Neural cell (in vitro differentiated cells): ENCODE results near the gene KRTAP4-8. TPM values are rescaled to one million over a fixed set of nuclear protein-coding genes. Genes with fewer than 3 reads are reported as not detected.

Experiments
- H2AFZ ChIP-seq: fragments of 200-600, 300-800 bp; sonication (generic), shearing (Covaris generic); 2 replicates; pipeline ENCODE4 v1.6.0; 2014; ENCODE audit warnings: low read depth, mild to moderate bottlenecking, antibody characterized with exemption, low read length, moderate library complexity
- H3F3A ChIP-seq: fragments of 200-600 bp; shearing (Covaris generic); 2 replicates; pipeline ENCODE4 v1.6.1; 2016; ENCODE audit warnings: mild to moderate bottlenecking, moderate library complexity, mixed read lengths, antibody characterized with exemption, low read length; ENCODE audit not compliant: insufficient read depth, poor library complexity, severe bottlenecking
- H3K27ac ChIP-seq: fragments of 200-600, 300-800 bp; sonication (generic), shearing (Covaris generic); 2 replicates; pipeline ENCODE4 v1.5.1; 2014; ENCODE audit warnings: mild to moderate bottlenecking, low read length, moderate library complexity
- H3K27me3 ChIP-seq: fragments of 300-800, 200-600 bp; sonication (generic), shearing (Covaris generic); 2 replicates; pipeline ENCODE4 v1.6.0; 2014; ENCODE audit warnings: mild to moderate bottlenecking, low read depth, low read length, moderate library complexity; ENCODE audit not compliant: insufficient read depth
- H3K36me3 ChIP-seq: fragments of 300-800, 200-600 bp; sonication (generic), shearing (Covaris generic); 2 replicates; pipeline ENCODE4 v1.5.1; 2014; ENCODE audit warnings: mild to moderate bottlenecking, antibody characterized with exemption, low read length, moderate library complexity; ENCODE audit not compliant: insufficient read depth
- H3K4me2 ChIP-seq: fragments of 300-800, 200-600 bp; sonication (generic), shearing (Covaris generic); 2 replicates; pipeline ENCODE4 v1.6.0; 2014; ENCODE audit warnings: mild to moderate bottlenecking, low read length
- H3K4me3 ChIP-seq: fragments of 300-800, 200-600 bp; sonication (generic), shearing (Covaris generic); 2 replicates; pipeline ENCODE4 v1.5.1; 2014; ENCODE audit warnings: mild to moderate bottlenecking, low read length, moderate library complexity
- H3K79me2 ChIP-seq: fragments of 200-600 bp; shearing (Covaris generic); replicated peaks from 2 replicates; pipeline ENCODE4 v1.6.0; 2014; ENCODE audit warnings: mild to moderate bottlenecking, low read length, moderate library complexity; ENCODE audit not compliant: insufficient read depth
- H3K9ac ChIP-seq: fragments of 300-800, 200-600 bp; sonication (generic), shearing (Covaris generic); 2 replicates; pipeline ENCODE4 v1.6.1; 2016; ENCODE audit warnings: mild to moderate bottlenecking, low read length, mixed read lengths
- H3K9me2 ChIP-seq: fragments of 200-600 bp; shearing (Covaris generic); 2 replicates; pipeline ENCODE4 v1.6.1; 2016; ENCODE audit warnings: mild to moderate bottlenecking, low read length, mixed read lengths; ENCODE audit not compliant: insufficient read depth
- H3K9me3 ChIP-seq: fragments of 200-600, 300-800 bp; sonication (generic), shearing (Covaris generic); 2 replicates; pipeline ENCODE4 v1.6.1; 2016; ENCODE audit warnings: mild to moderate bottlenecking, mixed run types, low read length, moderate library complexity, mixed read lengths
- H4K20me1 ChIP-seq: fragments of 200-600 bp; shearing (Covaris generic); 2 replicates; pipeline ENCODE4 v1.6.1; 2016; ENCODE audit warnings: mild to moderate bottlenecking, mixed run types; ENCODE audit not compliant: insufficient read depth
- CTCF ChIP-seq: fragments of 450-650 bp; IDR thresholded peaks from 2 replicates; pipeline ENCODE4 v1.5.1; 2014; ENCODE audit warnings: antibody characterized with exemption, mild to moderate bottlenecking, moderate library complexity; ENCODE audit not compliant: poor library complexity, severe bottlenecking
- EP300 ChIP-seq: fragments of 450-650 bp; conservative IDR thresholded peaks from 2 replicates; pipeline ENCODE4 v1.6.1; 2014; ENCODE audit warnings: antibody characterized with exemption, mild to moderate bottlenecking, moderate library complexity; ENCODE audit not compliant: poor library complexity, severe bottlenecking
- EZH2 ChIP-seq: fragments of 200-600, 300-800 bp; shearing (Covaris generic), sonication (generic); IDR thresholded peaks from 2 replicates; pipeline ENCODE4 v1.6.1; 2014; ENCODE audit warnings: antibody characterized with exemption, low read length, borderline replicate concordance, mild to moderate bottlenecking; ENCODE audit not compliant: insufficient read depth, poor library complexity, severe bottlenecking
- MXI1 ChIP-seq: fragments of 450-650 bp; conservative IDR thresholded peaks from 2 replicates; pipeline ENCODE4 v1.6.1; 2014; ENCODE audit warnings: antibody characterized with exemption, mild to moderate bottlenecking; ENCODE audit not compliant: poor library complexity, severe bottlenecking
- POLR2AphosphoS5 ChIP-seq: IDR thresholded peaks from 2 replicates; pipeline ENCODE4 v1.6.1; 2012
- RAD21 ChIP-seq: fragments of 450-650 bp; conservative IDR thresholded peaks from 2 replicates; pipeline ENCODE4 v1.6.1; 2014; ENCODE audit warnings: antibody characterized with exemption, mild to moderate bottlenecking, moderate library complexity
- REST ChIP-seq: IDR thresholded peaks from 2 replicates; pipeline ENCODE4 v1.6.1; 2012; ENCODE audit warnings: borderline replicate concordance
- SMC3 ChIP-seq: fragments of 450-650 bp; conservative IDR thresholded peaks from 2 replicates; pipeline ENCODE4 v1.6.1; 2014; ENCODE audit warnings: antibody characterized with exemption, mild to moderate bottlenecking, moderate library complexity; ENCODE audit not compliant: poor library complexity
- TAF1 ChIP-seq: IDR thresholded peaks from 2 replicates; pipeline ENCODE4 v1.6.1; 2012; ENCODE audit warnings: low read depth
- polyA plus RNA-seq: library from polyadenylated mRNA; depleted of rRNA; stranded (reverse); fragments of >200 nt; gene quantifications from 2 replicates; pipeline ENCODE4 v1.2.3, GENCODE V29; 2014

KRTAP4-8 gene
- polyA plus RNA-seq, 1 donor from 2014 or later, result not detected

GRCh38 chr17:41144846-41145245 is 46.9 kb upstream of the KRTAP4-8 start:
- no peaks in the 10 kb centered on the region for H3F3A ChIP-seq
- no peak overlapping the region for H3K27ac ChIP-seq
- no peaks in the 10 kb centered on the region for H4K20me1 ChIP-seq
- H3K27me3 ChIP-seq, result no peaks in the 10 kb centered on the region
- no peaks in the 10 kb centered on the region for H3K9me2 ChIP-seq
- no peak overlapping the region for H3K4me3 ChIP-seq
- peaks cover 5% of the 10 kb centered on the region for H3K9me3 ChIP-seq
- TF ChIP-seq RAD21, result no peak
- TF ChIP-seq EP300, result no peak
- TF ChIP-seq EZH2, result no peak
- no peak for TF ChIP-seq MXI1
- TF ChIP-seq POLR2AphosphoS5, result no peak
- no peak for TF ChIP-seq TAF1
- TF ChIP-seq REST, result no peak
- no peak for TF ChIP-seq CTCF
- no peak for TF ChIP-seq SMC3
- no peak overlapping the region for H2AFZ ChIP-seq
- no peak overlapping the region for H3K4me2 ChIP-seq
- no peaks in the 10 kb centered on the region for H3K36me3 ChIP-seq
- no peaks in the 10 kb centered on the region for H3K79me2 ChIP-seq
- no peak overlapping the region for H3K9ac ChIP-seq

GRCh38 chr17:41141361-41141760 is 43.4 kb upstream of the KRTAP4-8 start:
- Histone ChIP-seq H3K36me3 (no peaks in the 10 kb centered on the region), H3K9me3 (peaks cover 5% of the 10 kb centered on the region), H3K4me3 (no peak overlapping the region), H3K9me2 (no peaks in the 10 kb centered on the region), H3K4me2 (no peak overlapping the region), H3K27me3 (no peaks in the 10 kb centered on the region), H3K79me2 (no peaks in the 10 kb centered on the region), H2AFZ (no peak overlapping the region), H4K20me1 (no peaks in the 10 kb centered on the region), H3F3A (no peaks in the 10 kb centered on the region), H3K27ac (no peak overlapping the region), H3K9ac (no peak overlapping the region)
- TF ChIP-seq POLR2AphosphoS5, result no peak
- TF ChIP-seq RAD21, result no peak
- no peak for TF ChIP-seq EZH2
- TF ChIP-seq SMC3, result no peak
- no peak for TF ChIP-seq EP300
- TF ChIP-seq MXI1, result no peak
- TF ChIP-seq CTCF, result no peak
- no peak for TF ChIP-seq TAF1
- no peak for TF ChIP-seq REST
